ENCODE data around the gene ACER1. TPM values are rescaled to one million over a fixed set of nuclear protein-coding genes. Genes with fewer than 3 reads are reported as not detected.

The ACER1 gene
- total RNA-seq (2021; fragmentation: NEBNext Ultra II Directional; extraction: Animal tissue kit (Norgen Biotek cat#: 25700)), result not detected
- long read RNA-seq, result 0 reads

DNA sequence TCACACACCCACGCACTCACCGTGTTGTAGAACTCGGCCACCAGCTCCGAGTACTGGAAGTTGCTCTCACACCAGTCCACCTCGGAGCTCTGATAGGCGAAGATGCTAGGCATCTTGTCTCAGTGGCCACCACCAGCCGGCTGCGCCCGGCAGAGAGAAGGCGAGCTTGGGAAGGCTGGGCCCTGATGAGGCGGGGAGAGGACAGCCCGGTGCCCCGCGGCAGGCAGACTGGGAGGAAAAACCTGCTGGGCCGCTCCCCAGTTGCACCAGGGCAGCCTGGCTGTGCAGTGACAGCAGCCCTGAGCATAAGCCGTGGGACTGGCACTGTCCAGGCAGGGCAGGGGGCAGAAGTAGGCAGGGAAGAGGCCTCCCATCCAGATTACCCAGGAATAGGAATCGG, at the start of gene ACER1:
Gene ACER1, minus strand, starts transcription at position 174 of the 400 bp plus-strand sequence. Its CDS starts 61 bp downstream, at position 113.
- TF ChIP-seq CTCF (IDR thresholded peaks at IDR 0.05), result no peak
- H3K27ac Mint-ChIP-seq, result no peak within 1 kb of the TSS
- H3K9me3 Mint-ChIP-seq, result no peaks in the 10 kb centered on the region
- H3K4me3 Mint-ChIP-seq, result no peak within 1 kb of the TSS
- no peaks in the 10 kb centered on the region for H3K4me1 Mint-ChIP-seq (ENCODE audit: low read depth)
- DNase-seq, result no peak
- peaks cover 2% of the 10 kb centered on the region for H3K27me3 Mint-ChIP-seq (ENCODE audit: insufficient read depth)
- no peaks in the 10 kb centered on the region for H3K36me3 Mint-ChIP-seq (ENCODE audit: low read depth)

- H3K4me3 Mint-ChIP-seq, result no peak overlapping the region
- H3K4me1 Mint-ChIP-seq (ENCODE audit: low read depth), result peaks cover 5% of the 10 kb centered on the region; the same call in 1 of the 2 replicates
- H3K9me3 Mint-ChIP-seq, result no peaks in the 10 kb centered on the region
- TF ChIP-seq CTCF (IDR thresholded peaks at IDR 0.05), result no peak
- no peaks in the 10 kb centered on the region; the same call in 1 of the 2 replicates for H3K27me3 Mint-ChIP-seq (ENCODE audit: insufficient read depth)
- no peak for DNase-seq
- H3K27ac Mint-ChIP-seq, result no peak overlapping the region
- peaks cover 28% of the 10 kb centered on the region for H3K36me3 Mint-ChIP-seq (ENCODE audit: low read depth)
Observed at GRCh38 chr19:6383188-6383587, 49.8 kb upstream of the ACER1 start.

GRCh38 chr19:6381030-6381750, 47.8 kb upstream of the ACER1 start:
- Mint-ChIP-seq H3K27me3 (ENCODE audit: insufficient read depth) (no peaks in the 10 kb centered on the region), H3K36me3 (ENCODE audit: low read depth) (peaks cover 28% of the 10 kb centered on the region), H3K4me3 (no peak overlapping the region), H3K4me1 (ENCODE audit: low read depth) (peaks cover 7% of the 10 kb centered on the region; the same call in 1 of the 2 replicates), H3K27ac (no peak overlapping the region), H3K9me3 (no peaks in the 10 kb centered on the region)
- no peak for DNase-seq
- TF ChIP-seq CTCF (IDR thresholded peaks at IDR 0.05), result no peak

DNA sequence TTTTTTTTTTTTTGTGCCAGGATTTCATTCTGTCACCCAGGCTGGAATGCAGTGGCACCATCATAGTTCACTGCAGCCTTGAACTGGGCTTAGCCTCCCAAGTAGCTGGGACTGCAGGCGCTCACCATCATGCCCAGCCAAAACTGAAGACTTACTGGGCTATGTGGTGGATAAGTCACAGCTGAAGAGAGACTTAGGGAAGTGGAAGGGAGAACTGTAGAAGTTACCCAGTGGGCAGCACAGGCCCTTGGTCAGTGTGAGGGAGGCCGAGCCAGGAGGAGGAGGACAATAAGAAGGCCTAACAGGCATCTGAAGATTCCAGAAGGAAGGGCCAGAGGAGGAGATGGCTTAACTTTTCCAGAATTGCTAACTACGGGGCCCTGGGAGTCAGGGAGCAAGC, 46.3 kb upstream of the ACER1 start:
- Mint-ChIP-seq H3K27me3 (ENCODE audit: insufficient read depth) (no peaks in the 10 kb centered on the region), H3K4me3 (no peak overlapping the region), H3K9me3 (no peaks in the 10 kb centered on the region), H3K36me3 (ENCODE audit: low read depth) (peaks cover 19% of the 10 kb centered on the region), H3K4me1 (ENCODE audit: low read depth) (peaks cover 7% of the 10 kb centered on the region; the same call in 1 of the 2 replicates), H3K27ac (no peak overlapping the region)
- no peak for TF ChIP-seq CTCF (IDR thresholded peaks at IDR 0.05)
- DNase-seq, result no peak

DNA sequence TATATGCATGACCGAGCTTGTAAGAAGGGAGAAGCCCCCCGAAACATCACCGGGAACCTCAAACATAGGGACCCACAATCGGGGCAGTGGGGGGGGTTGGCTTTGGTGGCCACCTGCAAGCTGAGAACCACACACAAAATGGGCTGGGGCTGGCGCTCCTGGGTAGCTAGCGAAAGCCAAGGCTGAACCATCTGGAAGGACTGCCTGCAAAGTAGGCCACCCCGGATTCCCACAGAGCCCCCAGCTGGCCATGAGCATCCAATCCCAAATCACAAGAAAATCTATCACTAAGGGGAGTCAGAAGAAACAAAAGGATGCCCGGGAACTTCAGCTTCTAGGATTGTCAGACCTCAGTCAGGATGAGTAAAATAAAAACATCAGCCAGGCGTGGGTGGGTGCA, 45.1 kb upstream of the ACER1 start:
- Mint-ChIP-seq H3K27me3 (ENCODE audit: insufficient read depth) (no peaks in the 10 kb centered on the region), H3K4me1 (ENCODE audit: low read depth) (peaks cover 12% of the 10 kb centered on the region; the same call in 1 of the 2 replicates), H3K4me3 (no peak overlapping the region), H3K9me3 (no peaks in the 10 kb centered on the region), H3K36me3 (ENCODE audit: low read depth) (peaks cover 15% of the 10 kb centered on the region), H3K27ac (no peak overlapping the region)
- TF ChIP-seq CTCF (IDR thresholded peaks at IDR 0.05), result no peak
- no peak for DNase-seq
